ENCODE data around the gene MEDAG.

DNA sequence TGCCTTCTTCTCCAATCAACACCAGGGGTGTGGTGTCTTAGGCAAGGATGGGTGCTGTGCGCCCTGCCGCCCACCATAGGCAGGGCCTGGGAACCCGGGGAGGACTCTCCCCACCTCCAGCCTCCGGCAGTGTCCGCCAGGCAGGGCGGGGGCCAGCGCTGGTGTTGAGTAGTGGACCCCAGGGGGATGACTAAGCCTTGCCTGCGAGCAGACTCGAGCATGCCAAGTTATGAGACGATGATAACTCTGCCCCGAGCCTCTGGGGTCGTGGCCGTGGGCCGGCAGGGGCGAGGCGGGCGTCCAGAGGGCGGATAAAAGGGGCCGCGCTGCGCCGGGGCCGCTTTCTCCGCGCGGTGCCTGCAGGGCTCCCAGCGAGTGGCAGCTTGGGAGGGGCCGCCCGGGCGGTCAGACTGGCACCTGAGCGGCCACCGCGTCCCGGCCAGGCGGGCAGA is at the start of gene MEDAG:
- TF ChIP-seq, protein P1, sequence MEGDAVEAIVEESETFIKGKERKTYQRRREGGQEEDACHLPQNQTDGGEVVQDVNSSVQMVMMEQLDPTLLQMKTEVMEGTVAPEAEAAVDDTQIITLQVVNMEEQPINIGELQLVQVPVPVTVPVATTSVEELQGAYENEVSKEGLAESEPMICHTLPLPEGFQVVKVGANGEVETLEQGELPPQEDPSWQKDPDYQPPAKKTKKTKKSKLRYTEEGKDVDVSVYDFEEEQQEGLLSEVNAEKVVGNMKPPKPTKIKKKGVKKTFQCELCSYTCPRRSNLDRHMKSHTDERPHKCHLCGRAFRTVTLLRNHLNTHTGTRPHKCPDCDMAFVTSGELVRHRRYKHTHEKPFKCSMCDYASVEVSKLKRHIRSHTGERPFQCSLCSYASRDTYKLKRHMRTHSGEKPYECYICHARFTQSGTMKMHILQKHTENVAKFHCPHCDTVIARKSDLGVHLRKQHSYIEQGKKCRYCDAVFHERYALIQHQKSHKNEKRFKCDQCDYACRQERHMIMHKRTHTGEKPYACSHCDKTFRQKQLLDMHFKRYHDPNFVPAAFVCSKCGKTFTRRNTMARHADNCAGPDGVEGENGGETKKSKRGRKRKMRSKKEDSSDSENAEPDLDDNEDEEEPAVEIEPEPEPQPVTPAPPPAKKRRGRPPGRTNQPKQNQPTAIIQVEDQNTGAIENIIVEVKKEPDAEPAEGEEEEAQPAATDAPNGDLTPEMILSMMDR (IDR thresholded peaks at IDR 0.05) = no peak
- TF ChIP-seq POLR2AphosphoS5 (IDR thresholded peaks at IDR 0.05) (peak; percentile 64), POLR2A (IDR thresholded peaks at IDR 0.05) (peak; percentile 64 to 72)

All from gastroesophageal sphincter (tissue), 3 donors.